OCI-M2 (cell line): Measurements from ENCODE around the gene PRUNE2.
"Not testable (repeated sequence)": the region's sequence is repeated elsewhere in the genome, so short reads cannot be mapped to it uniquely, and the experiment has no call there.

ENCODE experiments used
- DNase-seq: peaks from one replicate; lab custom pipeline; 2025; ENCODE audit not compliant: unreplicated experiment; lab: John Stamatoyannopoulos, UW

The PRUNE2 gene

GRCh38 chr9:76605321-76605900, 300.5 kb downstream of the PRUNE2 start:
- DNase-seq: no peak

GRCh38 chr9:76603931-76604570, 301.9 kb downstream of the PRUNE2 start:
- DNase-seq: no peak

DNA sequence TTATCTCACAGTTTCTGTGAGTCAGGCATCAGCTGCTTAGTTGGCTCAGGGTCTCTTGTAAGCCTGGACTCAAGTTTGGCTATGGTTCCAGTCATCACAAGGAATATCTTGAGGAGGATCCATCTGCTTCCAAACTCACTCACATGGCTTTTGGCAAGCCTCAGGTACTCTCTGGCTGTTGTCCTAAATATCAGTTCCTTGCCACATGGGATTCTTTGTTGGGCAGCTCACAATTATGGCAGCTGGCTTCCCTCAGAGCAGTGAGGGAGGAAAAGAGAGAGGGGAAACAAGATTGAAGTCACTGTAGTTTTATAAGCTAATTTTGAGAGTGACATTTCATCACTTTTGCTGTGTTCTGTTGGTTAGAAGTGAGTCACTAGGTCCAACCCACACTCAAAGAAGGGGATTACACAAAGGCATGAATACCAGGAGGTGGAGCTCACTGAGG, 302.4 kb downstream of the PRUNE2 start:
- DNase-seq: no peak

GRCh38 chr9:76602199-76602598, 303.7 kb downstream of the PRUNE2 start:
- no peak for DNase-seq

- no peak for DNase-seq
Measured at GRCh38 chr9:76600007-76600615, 305.8 kb downstream of the PRUNE2 start.

DNA sequence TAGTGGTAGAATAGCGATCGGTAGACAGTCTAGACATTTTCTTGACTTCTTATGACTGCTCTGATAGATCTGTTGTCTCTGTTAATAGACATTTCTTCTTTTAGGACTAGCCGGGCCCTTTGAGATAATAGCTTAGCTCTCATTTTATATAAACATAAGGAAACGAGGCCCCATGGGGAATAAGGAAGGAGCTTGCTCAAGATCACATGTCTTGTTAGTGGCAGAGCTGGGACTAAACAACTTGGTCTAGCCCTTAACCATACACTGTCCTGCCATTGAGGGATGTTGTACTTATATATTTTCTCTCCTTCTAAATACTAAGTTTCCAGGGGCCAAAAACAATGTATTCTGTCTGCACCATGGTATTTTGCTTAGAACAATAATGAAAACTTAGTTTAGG, 306.9 kb downstream of the PRUNE2 start:
- DNase-seq: no peak

GRCh38 chr9:76595645-76596044, 310.3 kb downstream of the PRUNE2 start:
- DNase-seq: no peak

GRCh38 chr9:76594764-76595424, 311.0 kb downstream of the PRUNE2 start:
- no peak for DNase-seq

DNA sequence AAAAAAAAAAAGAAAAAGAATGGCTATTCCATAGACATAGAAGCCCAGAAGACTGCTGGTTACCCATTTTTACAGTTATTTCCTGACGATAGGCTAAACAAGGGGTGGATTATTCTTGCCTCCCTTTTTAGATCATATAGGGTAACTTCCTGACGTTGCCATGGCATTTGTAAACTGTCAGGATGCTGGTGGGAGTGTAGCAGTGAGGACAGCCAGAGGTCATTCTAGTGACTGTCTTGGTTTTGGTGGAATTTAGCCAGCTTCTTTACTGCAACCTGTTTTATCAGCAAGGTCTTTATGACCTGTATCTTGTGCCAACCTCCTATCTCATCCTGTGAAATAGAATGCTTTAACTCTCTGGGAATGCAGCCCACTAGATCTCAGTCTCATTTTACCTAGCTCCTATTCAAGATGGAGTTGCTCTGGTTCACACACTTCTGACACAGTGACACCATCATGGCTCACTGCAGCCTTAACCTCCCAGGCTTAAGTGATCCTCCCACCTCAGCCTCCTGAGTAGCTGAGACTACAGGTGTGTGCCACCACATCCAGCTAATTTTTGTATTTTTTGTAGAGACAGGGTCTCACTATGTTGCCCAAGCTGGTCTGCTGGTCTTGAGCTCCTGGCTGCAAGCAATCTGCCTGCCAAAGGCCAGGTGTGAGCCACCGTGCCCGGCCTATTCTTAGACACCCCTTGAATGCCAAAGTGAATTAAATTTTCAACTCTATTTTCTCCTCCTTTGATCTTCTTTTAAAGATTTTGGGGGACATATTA, 311.8 kb downstream of the PRUNE2 start:
- not testable (repeated sequence) for DNase-seq

DNA sequence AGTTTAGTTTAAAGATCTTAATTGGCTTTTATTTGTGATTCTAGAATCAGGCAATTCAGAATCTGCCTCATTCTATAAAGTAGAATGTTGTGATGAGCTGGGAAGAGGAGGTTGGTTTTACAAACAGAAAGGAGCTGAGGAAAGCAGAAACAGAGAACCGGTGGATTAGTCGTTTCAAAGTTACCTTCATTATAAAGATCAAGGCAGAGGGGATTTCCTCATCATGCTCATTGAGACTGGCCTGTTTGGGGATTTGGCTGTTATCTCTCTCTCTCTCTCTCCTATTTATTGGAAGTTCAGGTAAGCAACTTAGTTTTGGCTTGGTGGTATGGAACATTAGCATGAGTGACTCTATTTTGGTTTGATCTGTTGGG, 313.0 kb downstream of the PRUNE2 start:
- DNase-seq: no peak

DNA sequence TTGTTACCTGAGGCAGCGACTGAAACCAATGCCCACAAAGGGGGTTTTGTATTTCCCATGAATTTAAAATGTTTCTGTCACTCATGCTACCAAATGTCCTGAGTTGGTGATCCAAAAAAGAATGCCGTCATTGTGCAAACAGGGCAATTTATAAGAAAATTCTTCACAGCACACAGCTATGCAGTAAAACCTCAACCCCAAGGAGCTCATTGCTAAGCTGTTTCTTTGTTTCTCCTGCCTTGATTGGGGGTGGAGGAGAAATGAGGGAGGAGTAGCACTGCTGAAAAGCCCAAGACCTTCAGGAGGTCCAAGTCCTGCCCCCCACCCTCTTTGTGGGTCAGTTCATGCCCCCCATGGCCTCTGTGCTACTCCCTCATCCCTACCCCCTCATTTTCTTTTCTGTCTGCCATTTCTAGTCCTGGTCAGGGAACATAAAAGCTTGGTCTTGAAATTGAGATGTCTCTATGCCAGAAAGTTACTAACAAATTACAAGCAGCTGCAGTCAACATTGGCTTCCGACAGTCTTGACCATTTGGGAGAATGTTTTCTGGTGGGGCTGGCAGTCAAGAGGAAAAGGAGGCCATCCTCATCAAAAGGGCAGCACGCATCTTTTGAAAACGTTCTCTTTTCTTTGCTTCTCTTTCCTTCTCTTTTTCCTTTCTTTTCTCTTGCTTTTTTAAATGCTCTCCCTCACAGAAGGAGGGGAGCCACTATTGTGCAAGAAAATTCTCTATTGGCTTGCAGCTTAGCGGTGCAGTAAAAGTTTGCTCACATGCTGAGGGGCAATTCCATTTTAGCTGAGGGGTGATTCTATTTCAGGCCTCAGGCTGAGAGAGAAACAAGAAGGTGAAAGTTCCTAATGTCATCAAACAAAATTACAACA, 313.6 kb downstream of the PRUNE2 start:
- no peak for DNase-seq

DNA sequence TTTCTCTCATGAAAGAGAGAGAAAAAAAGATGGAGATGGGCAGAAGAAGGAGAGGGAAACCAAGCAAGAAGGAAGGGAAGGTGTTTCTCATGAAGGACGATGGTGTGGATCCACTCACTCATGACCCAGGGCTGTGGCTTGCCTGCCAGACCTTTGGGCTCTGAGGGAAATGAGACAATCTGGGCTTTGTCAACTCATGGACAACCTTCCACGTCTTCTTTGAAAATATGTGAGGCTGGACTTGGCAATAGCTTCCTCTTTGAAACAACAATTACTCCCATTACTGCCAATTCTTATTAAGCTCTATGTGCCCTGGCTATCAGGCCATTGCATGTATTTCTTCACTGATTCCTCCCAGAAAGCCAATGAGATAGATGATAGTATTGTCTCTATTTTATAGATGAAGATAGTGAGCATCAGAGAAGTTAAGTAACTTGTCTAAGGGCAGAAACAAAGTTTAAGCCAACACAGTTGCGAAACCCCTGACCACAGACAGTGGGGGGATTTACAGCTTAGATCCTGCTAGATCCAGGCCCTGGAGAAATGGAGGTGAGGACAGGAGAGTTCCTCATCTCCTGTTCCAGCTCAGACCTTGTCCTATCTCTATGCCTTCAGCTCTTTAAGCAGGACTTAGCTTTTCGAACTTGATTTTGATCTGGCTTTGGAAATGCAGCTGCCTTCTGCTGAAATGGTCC, 314.5 kb downstream of the PRUNE2 start:
- DNase-seq: no peak

GRCh38 chr9:76588316-76588715, 317.6 kb downstream of the PRUNE2 start:
- DNase-seq: no peak

GRCh38 chr9:76586390-76587314, 319.3 kb downstream of the PRUNE2 start:
- DNase-seq: no peak

DNA sequence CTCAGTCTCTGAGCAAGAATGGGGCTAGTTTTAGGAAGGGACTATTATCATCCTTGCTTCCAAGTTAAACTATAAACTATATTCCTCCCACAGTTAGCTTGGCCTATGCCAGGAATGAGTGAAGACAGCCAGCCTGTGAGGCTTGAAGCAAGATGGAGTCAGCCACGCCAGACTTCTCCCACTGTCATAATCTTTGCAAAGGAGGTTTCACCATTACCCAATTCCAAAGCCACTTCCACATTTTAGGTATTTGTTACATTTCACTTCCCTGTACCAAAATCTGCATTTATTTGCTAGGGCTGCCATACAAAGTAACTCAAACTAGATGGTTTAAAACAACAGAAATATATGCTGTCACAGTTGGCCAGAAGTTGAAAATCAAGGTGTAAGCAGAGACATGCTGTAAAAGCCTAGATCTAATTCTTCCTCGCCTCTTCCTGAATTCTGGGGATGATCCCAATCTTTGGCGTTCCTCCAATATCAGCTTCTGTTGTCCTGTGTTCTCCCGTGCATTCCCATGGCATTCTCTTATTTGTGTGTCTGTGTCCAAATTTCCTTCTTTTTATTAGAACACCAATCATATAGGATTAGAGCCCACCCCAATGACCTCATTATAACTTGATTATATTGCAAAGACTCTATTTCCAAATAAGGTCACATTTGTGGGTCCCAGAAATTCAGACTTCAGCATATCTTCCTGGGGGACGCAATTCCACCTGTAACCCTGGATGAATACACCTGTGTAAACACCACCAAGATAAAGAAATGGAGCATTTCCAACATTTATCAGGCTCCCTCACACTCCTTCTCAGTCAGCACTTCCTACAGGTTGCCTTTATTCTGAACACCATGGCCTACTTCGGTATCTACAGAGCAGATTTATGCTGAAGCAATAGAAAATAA, 320.2 kb downstream of the PRUNE2 start:
- no peak for DNase-seq

- no peak for DNase-seq
Measured at GRCh38 chr9:76583256-76583655, 322.7 kb downstream of the PRUNE2 start.

- DNase-seq: no peak
Measured at GRCh38 chr9:76581731-76582130, 324.2 kb downstream of the PRUNE2 start.

- DNase-seq: no peak
Measured at GRCh38 chr9:76580820-76581219, 325.1 kb downstream of the PRUNE2 start.
